NT2/D1 (cell line): ENCODE data around the gene ESRP2.

Experiments used
- DNase-seq: peaks from one replicate; pipeline ENCODE4 v3.0.0-alpha.2; 2011; ENCODE audit warnings: low read depth, low spot score
- H3K27me3 ChIP-seq: 2 replicates; pipeline ENCODE4 v1.6.0; 2011; ENCODE audit warnings: mild to moderate bottlenecking; ENCODE audit not compliant: insufficient read length, insufficient read depth
- H3K36me3 ChIP-seq: 2 replicates; pipeline ENCODE4 v1.6.1; 2011; ENCODE audit warnings: mild to moderate bottlenecking, low read length, mixed read lengths; ENCODE audit not compliant: insufficient read depth, insufficient read length
- H3K4me1 ChIP-seq: 2 replicates; pipeline ENCODE4 v1.5.1; 2011; ENCODE audit not compliant: insufficient read depth, insufficient read length
- H3K4me3 ChIP-seq: 2 replicates; pipeline ENCODE4 v1.5.1; 2011; ENCODE audit warnings: low read depth; ENCODE audit not compliant: insufficient read length
- H3K9ac ChIP-seq: 2 replicates; pipeline ENCODE4 v1.6.0; 2011; ENCODE audit warnings: low read depth; ENCODE audit not compliant: insufficient read length
- H3K9me3 ChIP-seq: 2 replicates; pipeline ENCODE4 v1.5.1; 2011; ENCODE audit warnings: mild to moderate bottlenecking, low read length; ENCODE audit not compliant: insufficient read depth
- SUZ12 ChIP-seq: IDR thresholded peaks from 2 replicates; pipeline ENCODE4 v1.6.1; 2011; ENCODE audit not compliant: insufficient read length, insufficient read depth; ENCODE audit errors: extremely low read depth
- YY1 ChIP-seq: IDR thresholded peaks from 2 replicates; pipeline ENCODE4 v1.6.1; 2011; ENCODE audit not compliant: insufficient read length, insufficient read depth
- ZNF274 ChIP-seq: IDR thresholded peaks from 2 replicates; pipeline ENCODE4 v1.6.1; 2011; ENCODE audit warnings: mild to moderate bottlenecking, low read depth, low read length

Gene ESRP2

GRCh38 chr16:68244481-68244902 lies 8.6 kb upstream of the ESRP2 start:
- H3K9ac ChIP-seq, result peak overlapping the region; percentile 85
- no peaks in the 10 kb centered on the region for H3K36me3 ChIP-seq
- H3K9me3 ChIP-seq, result no peaks in the 10 kb centered on the region
- H3K27me3 ChIP-seq, result peaks cover 37% of the 10 kb centered on the region
- no peak for TF ChIP-seq YY1
- no peak for TF ChIP-seq ZNF274
- TF ChIP-seq SUZ12, result no peak
- H3K4me3 ChIP-seq, result peak overlapping the region; percentile 92
- H3K4me1 ChIP-seq, result peaks cover 13% of the 10 kb centered on the region
- no peak for DNase-seq

GRCh38 chr16:68242926-68243858 lies 7.3 kb upstream of the ESRP2 start:
- TF ChIP-seq SUZ12, result no peak
- TF ChIP-seq YY1, result no peak
- TF ChIP-seq ZNF274, result no peak
- Histone ChIP-seq H3K9ac (no peak overlapping the region), H3K27me3 (peaks cover 39% of the 10 kb centered on the region), H3K4me3 (no peak overlapping the region), H3K4me1 (peaks cover 13% of the 10 kb centered on the region), H3K36me3 (no peaks in the 10 kb centered on the region), H3K9me3 (no peaks in the 10 kb centered on the region)
- no peak for DNase-seq

DNA sequence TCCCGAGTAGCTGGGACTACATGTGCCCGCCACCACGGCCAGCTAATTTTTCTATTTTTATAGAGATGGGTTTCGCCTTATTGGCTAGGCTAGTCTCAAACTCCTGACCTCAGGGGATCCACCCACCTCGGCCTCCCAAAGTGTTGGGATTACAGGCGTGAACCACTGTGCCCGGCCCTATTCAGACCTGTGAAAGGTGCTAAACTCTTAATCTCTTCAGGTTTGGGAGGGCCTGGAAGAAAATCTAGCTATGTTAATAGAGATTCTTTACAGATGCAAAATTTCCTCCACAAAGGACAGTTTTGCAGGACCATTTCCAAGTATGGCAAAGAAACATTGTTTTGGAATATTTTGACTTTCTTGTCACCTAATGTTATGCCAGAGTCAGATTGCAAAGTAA lies 6.2 kb upstream of the ESRP2 start:
- no peak for DNase-seq
- Histone ChIP-seq H3K9ac (no peak overlapping the region), H3K4me3 (no peak overlapping the region), H3K36me3 (no peaks in the 10 kb centered on the region), H3K4me1 (peaks cover 13% of the 10 kb centered on the region), H3K27me3 (peaks cover 37% of the 10 kb centered on the region), H3K9me3 (no peaks in the 10 kb centered on the region)
- TF ChIP-seq SUZ12, result no peak
- no peak for TF ChIP-seq ZNF274
- no peak for TF ChIP-seq YY1

DNA sequence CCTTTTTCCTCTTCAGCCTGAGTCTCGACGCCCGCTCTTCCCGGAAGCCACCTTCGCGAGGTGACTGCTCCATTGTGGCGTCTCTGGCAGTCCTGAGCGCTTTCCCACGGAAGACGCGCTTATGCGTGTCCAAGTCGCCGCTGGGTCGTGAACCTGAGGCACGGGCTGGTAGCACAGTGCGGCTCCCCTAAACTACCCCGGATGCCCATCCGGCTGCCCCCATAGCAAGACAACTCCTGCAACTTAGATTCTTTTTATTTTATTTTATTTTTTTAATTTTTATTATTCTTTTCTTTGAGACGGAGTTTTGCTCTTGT lies 2.1 kb upstream of the ESRP2 start:
- H3K9ac ChIP-seq, result peak overlapping the region; percentile 82

DNA sequence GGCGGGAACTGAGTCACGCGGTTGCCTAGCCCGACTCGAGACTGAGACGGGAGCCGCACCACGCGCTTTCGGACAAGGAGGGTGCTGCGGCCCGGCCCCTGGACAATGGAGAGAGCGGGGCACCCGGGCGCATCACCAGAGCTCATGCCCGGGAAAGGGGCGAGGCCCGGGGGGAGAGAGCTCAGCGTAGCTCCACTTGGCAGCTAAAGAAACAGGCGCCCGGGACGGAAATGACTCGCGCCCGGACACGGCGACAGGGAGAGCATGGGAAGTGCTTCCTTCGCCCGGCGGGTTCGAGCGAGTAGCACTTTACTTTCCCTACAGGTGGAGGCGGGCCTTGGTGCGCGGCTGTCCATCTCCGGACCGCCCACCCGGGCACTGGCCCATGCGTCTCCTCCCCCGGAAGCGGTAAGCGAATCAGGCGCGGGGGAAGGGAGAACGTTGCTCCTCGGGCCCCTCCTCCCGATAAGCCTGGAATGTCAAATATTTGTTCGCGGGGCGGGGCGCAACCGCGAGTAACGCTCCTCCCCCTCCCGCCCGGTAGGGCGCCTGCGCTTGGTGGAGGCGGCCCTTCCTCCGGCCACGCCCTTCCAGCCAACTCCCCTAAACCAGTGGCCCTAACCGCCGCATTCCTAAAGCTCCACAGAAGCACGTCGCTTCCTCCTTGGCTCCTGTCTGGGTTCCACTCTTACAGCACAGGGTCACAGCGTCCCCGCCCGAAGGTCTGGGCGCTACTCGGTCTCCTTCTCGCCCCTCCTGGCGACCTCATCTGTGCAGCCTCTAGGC lies 1.5 kb upstream of the ESRP2 start:
- H3K9ac ChIP-seq, result peak overlapping the region; percentile 87

More for the DNA sequence above, 2.1 kb upstream of the ESRP2 start:
- Histone ChIP-seq H3K4me3 (peak overlapping the region; percentile 42), H3K36me3 (no peaks in the 10 kb centered on the region), H3K27me3 (peaks cover 31% of the 10 kb centered on the region), H3K9me3 (no peaks in the 10 kb centered on the region), H3K4me1 (peaks cover 11% of the 10 kb centered on the region)
- TF ChIP-seq YY1 (no peak), ZNF274 (no peak), SUZ12 (no peak)
- no peak for DNase-seq

DNA sequence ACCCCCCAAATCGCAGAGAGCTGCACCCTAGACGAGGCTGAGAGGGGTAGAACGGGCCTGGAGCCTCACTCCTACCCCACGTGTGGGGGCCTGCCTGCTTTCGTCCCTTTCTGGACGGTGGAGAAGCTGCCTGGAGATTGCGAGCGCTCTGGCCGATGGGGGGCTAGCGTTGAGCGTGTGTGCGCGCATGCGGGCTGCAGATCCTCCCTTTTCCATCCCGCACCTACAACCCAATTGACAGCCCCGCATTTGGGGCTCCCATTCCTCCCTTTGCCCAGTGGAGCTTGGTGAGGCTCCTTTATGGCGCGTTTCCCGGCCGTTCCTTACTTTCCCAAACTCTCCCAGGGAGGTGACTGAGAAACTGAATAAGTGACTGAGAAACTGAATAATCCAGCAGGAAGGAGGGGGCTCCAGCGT lies 907 bp upstream of the ESRP2 start:
- peak overlapping the region; percentile 87 for H3K9ac ChIP-seq
- peak overlapping the region; percentile 89 for H3K4me3 ChIP-seq
- H3K36me3 ChIP-seq, result peaks cover 10% of the 10 kb centered on the region
- TF ChIP-seq ZNF274 (no peak), YY1 (no peak), SUZ12 (no peak)
- no peak for DNase-seq
- peaks cover 11% of the 10 kb centered on the region for H3K4me1 ChIP-seq
- H3K27me3 ChIP-seq, result peaks cover 29% of the 10 kb centered on the region
- H3K9me3 ChIP-seq, result no peaks in the 10 kb centered on the region

More for the DNA sequence above, 1.5 kb upstream of the ESRP2 start:
- peaks cover 11% of the 10 kb centered on the region for H3K4me1 ChIP-seq
- peaks cover 4% of the 10 kb centered on the region for H3K36me3 ChIP-seq
- TF ChIP-seq YY1 (no peak), ZNF274 (no peak)
- H3K4me3 ChIP-seq, result peak overlapping the region; percentile 89
- DNase-seq, result peak; percentile 99
- H3K27me3 ChIP-seq, result peaks cover 29% of the 10 kb centered on the region
- no peaks in the 10 kb centered on the region for H3K9me3 ChIP-seq

GRCh38 chr16:68236137-68236825 lies 354 bp upstream of the ESRP2 start:
- Histone ChIP-seq H3K9me3 (no peaks in the 10 kb centered on the region), H3K27me3 (peaks cover 29% of the 10 kb centered on the region), H3K4me1 (peaks cover 11% of the 10 kb centered on the region), H3K36me3 (peaks cover 15% of the 10 kb centered on the region), H3K9ac (peak overlapping the region; percentile 87), H3K4me3 (peak overlapping the region; percentile 89)
- no peak for DNase-seq
- TF ChIP-seq YY1, result no peak
